Stimulated activated CD8-positive, alpha-beta memory T cell treated with anti-CD3 and anti-CD28 coated beads, Interleukin-7, amount 100 ng/mL, for 48 hours (primary cell): ENCODE results near the gene TPST1.
"Not testable (repeated sequence)": the region's sequence is repeated elsewhere in the genome, so short reads cannot be mapped to it uniquely, and the experiment has no call there.

ENCODE experiments used
- DNase-seq, 2 donors: peaks; one replicate each; pipeline ENCODE4 v3.0.0-alpha.2; 2020; ENCODE audit warnings: low read depth in 1 of 2; ENCODE audit errors: extremely low read depth in 1 of 2

Gene TPST1

GRCh38 chr7:66187905-66188304 lies 17.2 kb upstream of the TPST1 start:
- DNase-seq = no peak

GRCh38 chr7:66188645-66189044 lies 16.5 kb upstream of the TPST1 start:
- no peak for DNase-seq

GRCh38 chr7:66189695-66190503 lies 15.2 kb upstream of the TPST1 start:
- DNase-seq = no peak

GRCh38 chr7:66190504-66190857 lies 14.7 kb upstream of the TPST1 start:
- no peak for DNase-seq

- no peak for DNase-seq
Measured at GRCh38 chr7:66193146-66193725, 11.9 kb upstream of the TPST1 start.

GRCh38 chr7:66198469-66198868 lies 6.7 kb upstream of the TPST1 start:
- no peak for DNase-seq

GRCh38 chr7:66198956-66199355 lies 6.2 kb upstream of the TPST1 start:
- no peak for DNase-seq

GRCh38 chr7:66202441-66202840 lies 2.7 kb upstream of the TPST1 start:
- DNase-seq = no peak

- no peak for DNase-seq
Measured at GRCh38 chr7:66205741-66206090, 582 bp downstream of the TPST1 start.

- no peak for DNase-seq
Measured at GRCh38 chr7:66206119-66206933, 1.2 kb downstream of the TPST1 start.

- DNase-seq = no peak
Measured at GRCh38 chr7:66206934-66207240, 1.8 kb downstream of the TPST1 start.

- DNase-seq = no peak
Measured at GRCh38 chr7:66207540-66207939, 2.4 kb downstream of the TPST1 start.

GRCh38 chr7:66211429-66211828 lies 6.3 kb downstream of the TPST1 start:
- DNase-seq = no peak

GRCh38 chr7:66213637-66214036 lies 8.5 kb downstream of the TPST1 start:
- no peak for DNase-seq

- DNase-seq = no peak
Measured at GRCh38 chr7:66216687-66217086, 11.6 kb downstream of the TPST1 start.

GRCh38 chr7:66219805-66220204 lies 14.7 kb downstream of the TPST1 start:
- no peak for DNase-seq

GRCh38 chr7:66221442-66221841 lies 16.3 kb downstream of the TPST1 start:
- no peak for DNase-seq

- no peak for DNase-seq
Measured at GRCh38 chr7:66227808-66228207, 22.7 kb downstream of the TPST1 start.

GRCh38 chr7:66231326-66232216 lies 26.4 kb downstream of the TPST1 start:
- DNase-seq = not testable (repeated sequence)

GRCh38 chr7:66233638-66234037 lies 28.5 kb downstream of the TPST1 start:
- DNase-seq = no peak

GRCh38 chr7:66236713-66237303 lies 31.7 kb downstream of the TPST1 start:
- DNase-seq = no peak
